Endothelial cell of umbilical vein (primary cell): ENCODE data around the gene MFAP4. TPM values are rescaled to one million over a fixed set of nuclear protein-coding genes. Genes with fewer than 3 reads are reported as not detected.

Experiments used
- BruUV-seq: library from RNA; stranded (reverse); fragments of 400-500 nt; replicated peaks from 2 replicates; lab custom pipeline; 2021; lab: Mats Ljungman, UMichigan
- CTCF ChIA-PET: fragments of 300-600, 350-600 bp; sonication (Branson Sonifier 250); formaldehyde crosslinking; loops from one replicate; lab custom pipeline; 2021; ENCODE audit warnings: antibody characterized with exemption, inconsistent platforms; lab: Charles Lee
- POLR2A ChIA-PET: fragments of 300-600, 350-600 bp; sonication (Branson Sonifier 250); formaldehyde crosslinking; loops from one replicate; lab custom pipeline; 2021; ENCODE audit warnings: antibody characterized with exemption, inconsistent platforms; lab: Charles Lee
- DNase-seq: peaks from one replicate; pipeline ENCODE4 v3.0.0-alpha.2; 2011; ENCODE audit warnings: low read depth, low spot score
- FAIRE-seq: peaks from 2 replicates; lab custom pipeline; 2011; peaks lifted over from hg19 to GRCh38; lab: Jason Lieb, UNC
- H2AFZ ChIP-seq: 2 replicates; pipeline ENCODE4 v1.6.0; 2012; ENCODE audit warnings: low read depth, low read length, control low read depth, inconsistent platforms
- H3K27ac ChIP-seq: 2 replicates; pipeline ENCODE4 v1.5.1; 2011; ENCODE audit warnings: low read depth, mild to moderate bottlenecking, control low read depth, low read length, moderate library complexity; ENCODE audit not compliant: insufficient read depth
- H3K27me3 ChIP-seq, 2 experiments: 2 replicates each; pipeline versions ENCODE4 v1.6.0 to v1.6.1; 2011; ENCODE audit warnings: low read length in 2 of 2, mixed read lengths in 1 of 2; ENCODE audit not compliant: control insufficient read depth in 2 of 2, insufficient read depth in 2 of 2
- H3K36me3 ChIP-seq, 2 experiments: 2 replicates in 1 of 2; 3 replicates in 1 of 2; pipeline ENCODE4 v1.5.1; 2011; ENCODE audit warnings: low read length in 2 of 2, mild to moderate bottlenecking in 1 of 2, moderate library complexity in 1 of 2; ENCODE audit not compliant: control insufficient read depth in 2 of 2, insufficient read depth in 2 of 2; ENCODE audit errors: extremely low read depth in 1 of 2
- H3K4me1 ChIP-seq: 3 replicates; pipeline ENCODE4 v1.5.1; 2011; ENCODE audit warnings: mild to moderate bottlenecking, low read length; ENCODE audit not compliant: control insufficient read depth, insufficient read depth; ENCODE audit errors: extremely low read depth
- H3K4me2 ChIP-seq: 2 replicates; pipeline ENCODE4 v1.6.1; 2011; ENCODE audit warnings: low read length, control low read depth, mixed read lengths; ENCODE audit not compliant: insufficient read depth
- H3K4me3 ChIP-seq, 3 experiments: fragments of 200-600 bp in 1 of 3; sonication (generic), shearing (Covaris generic) in 1 of 3; replicated peaks in 1 of 3; 2 replicates each; pipeline ENCODE4 v1.5.1; 2011 to 2016; ENCODE audit warnings: control low read depth in 3 of 3, low read length in 3 of 3, mild to moderate bottlenecking in 2 of 3, inconsistent platforms in 1 of 3, low read depth in 1 of 3, moderate library complexity in 1 of 3; ENCODE audit not compliant: insufficient read depth in 1 of 3
- H3K79me2 ChIP-seq: 2 replicates; pipeline ENCODE4 v1.6.0; 2012; ENCODE audit warnings: low read length, inconsistent platforms; ENCODE audit not compliant: control insufficient read depth, insufficient read depth
- H3K9ac ChIP-seq: replicated peaks from 2 replicates; pipeline ENCODE3; 2011; ENCODE audit warnings: low read length, control low read depth; ENCODE audit not compliant: insufficient read depth; ENCODE audit errors: extremely low read depth
- H3K9me1 ChIP-seq: replicated peaks from 3 replicates; pipeline ENCODE4 v1.6.0; 2011; ENCODE audit warnings: mild to moderate bottlenecking, low read length; ENCODE audit not compliant: control insufficient read depth, insufficient read depth; ENCODE audit errors: extremely low read depth
- H3K9me3 ChIP-seq: replicated peaks from 2 replicates; pipeline ENCODE4 v1.5.1; 2012; ENCODE audit warnings: low read length, inconsistent platforms; ENCODE audit not compliant: control insufficient read depth, insufficient read depth
- H4K20me1 ChIP-seq: replicated peaks from 2 replicates; pipeline ENCODE3; 2011; ENCODE audit warnings: mild to moderate bottlenecking, low read length; ENCODE audit not compliant: control insufficient read depth, insufficient read depth; ENCODE audit errors: extremely low read depth
- CTCF ChIP-seq, 2 donors: IDR thresholded peaks; 1 replicate in 1 of 2; 2 replicates in 1 of 2; pipeline ENCODE4 v1.5.1; 2011; ENCODE audit warnings: low read length in 2 of 2, mild to moderate bottlenecking in 2 of 2, moderate library complexity in 2 of 2, control low read depth in 1 of 2, inconsistent platforms in 1 of 2, low read depth in 1 of 2; ENCODE audit not compliant: insufficient read depth in 1 of 2; ENCODE audit errors: extremely low read depth in 1 of 2
- EZH2 ChIP-seq: IDR thresholded peaks from 2 replicates; pipeline ENCODE4 v1.6.1; 2012; ENCODE audit warnings: borderline replicate concordance, low read depth, mild to moderate bottlenecking, moderate library complexity, low read length, inconsistent platforms; ENCODE audit not compliant: severe bottlenecking
- FOS ChIP-seq: IDR thresholded peaks from 2 replicates; pipeline ENCODE4 v1.6.1; 2011; ENCODE audit warnings: mild to moderate bottlenecking, low read length, moderate library complexity, borderline replicate concordance; ENCODE audit not compliant: insufficient read depth
- GATA2 ChIP-seq: IDR thresholded peaks from 2 replicates; pipeline ENCODE4 v1.7.0; 2011; ENCODE audit warnings: low read depth, mild to moderate bottlenecking, moderate library complexity, mixed read lengths, low read length; ENCODE audit not compliant: insufficient read length, insufficient read depth
- JUN ChIP-seq: IDR thresholded peaks from 2 replicates; pipeline ENCODE4 v1.6.1; 2011; ENCODE audit warnings: borderline replicate concordance, low read depth; ENCODE audit not compliant: insufficient read length, insufficient read depth
- MAX ChIP-seq: IDR thresholded peaks from 2 replicates; pipeline ENCODE4 v1.6.1; 2011; ENCODE audit not compliant: insufficient read depth, insufficient read length
- MYC ChIP-seq: IDR thresholded peaks from one replicate; pipeline ENCODE4 v1.6.1; 2011; ENCODE audit warnings: mild to moderate bottlenecking, low read depth, low read length
- POLR2A ChIP-seq: IDR thresholded peaks from 2 replicates; pipeline ENCODE4 v1.6.1; 2012; ENCODE audit warnings: low read depth, mild to moderate bottlenecking, control low read depth, low read length
- POLR2AphosphoS5 ChIP-seq: IDR thresholded peaks from 2 replicates; pipeline ENCODE4 v1.6.1; 2012; ENCODE audit warnings: low read depth, mild to moderate bottlenecking, control low read depth, low read length, moderate library complexity; ENCODE audit not compliant: insufficient read depth
- dilution Hi-C: fragments of 300-500 bp; cut with MboI; formaldehyde crosslinking; loops from one replicate; pipeline ENCODE4 v1.15.0; 2019; ENCODE audit warnings: low sequenced_read_pairs; ENCODE audit not compliant: extremely low pct_ligation_motif_present
- intact Hi-C: fragments of 100-400 bp; cut with micrococcal nuclease; formaldehyde crosslinking; loops from one replicate; pipeline ENCODE4 v1.10.0; 2022
- polyA plus RNA-seq, 4 experiments: library from polyadenylated mRNA; depleted of rRNA in 3 of 4; stranded (reverse) in 3 of 4; unstranded in 1 of 4; fragments of >200 nt; gene quantifications; 2 replicates each; pipeline versions ENCODE4 v1.2.1 to v1.2.3, GENCODE V29; 2011 to 2012; ENCODE audit warnings: missing spikeins in 1 of 4
- total RNA-seq: library from RNA; stranded (reverse); gene quantifications from 2 replicates; pipeline ENCODE4 v1.2.3, GENCODE V29; 2021

The MFAP4 gene
- total and polyA plus RNA-seq, 2 donors (not counting 3 experiments of a cell fraction or from before 2014, with no cell fraction given), result not detected

- Histone ChIP-seq H3K27ac (no peak overlapping the region), H3K79me2 (no peaks in the 10 kb centered on the region), H4K20me1 (no peaks in the 10 kb centered on the region), H3K9me3 (no peaks in the 10 kb centered on the region), H2AFZ (no peak overlapping the region), H3K4me2 (no peak overlapping the region), H3K9me1 (no peaks in the 10 kb centered on the region), H3K27me3 (peaks cover 2 to 3% of the 10 kb centered on the region in 2 experiments), H3K4me1 (no peaks in the 10 kb centered on the region), H3K9ac (no peak overlapping the region), H3K36me3 (no peaks in the 10 kb centered on the region), H3K4me3 (no peak overlapping the region)
- dilution Hi-C loops, result no loop called here
- TF ChIP-seq JUN, result no peak
- FAIRE-seq, result no peak
- ChIA-PET POLR2A (no interaction called here), CTCF (no interaction called here)
- no peak for DNase-seq
- no TSS peak for BruUV-seq
- intact Hi-C loops, result no loop called here
These were observed 44.7 kb upstream of the MFAP4 start for GRCh38 chr17:19431691-19432090.

- intact Hi-C loops (no loop called here), dilution Hi-C loops (no loop called here)
- Histone ChIP-seq H2AFZ (no peak overlapping the region), H3K36me3 (no peaks in the 10 kb centered on the region), H3K9ac (no peak overlapping the region), H4K20me1 (no peaks in the 10 kb centered on the region), H3K4me3 (no peak overlapping the region), H3K27me3 (peaks cover 2 to 3% of the 10 kb centered on the region in 2 experiments), H3K79me2 (no peaks in the 10 kb centered on the region), H3K9me1 (no peaks in the 10 kb centered on the region), H3K27ac (no peak overlapping the region), H3K9me3 (no peaks in the 10 kb centered on the region), H3K4me1 (no peaks in the 10 kb centered on the region), H3K4me2 (no peak overlapping the region)
- DNase-seq (no peak), FAIRE-seq (no peak)
- TF ChIP-seq MAX (no peak), POLR2A (no peak), GATA2 (no peak), POLR2AphosphoS5 (no peak), MYC (no peak), JUN (no peak), EZH2 (no peak), CTCF (IDR thresholded peaks at IDR 0.05; ENCODE audit: extremely low read depth in 1 of 2, insufficient read depth in 1 of 2, low read depth in 1 of 2, low read length in 2 of 2) (no peak), FOS (no peak)
- CTCF ChIA-PET, result no interaction called here
- BruUV-seq, result no TSS peak
- POLR2A ChIA-PET, result no interaction called here
These were observed 39.6 kb upstream of the MFAP4 start for GRCh38 chr17:19426631-19427030.
